H1 (cell line): ENCODE measurements around the gene TSPAN15. TPM values are rescaled to one million over a fixed set of nuclear protein-coding genes. Genes with fewer than 3 reads are reported as not detected.

Experiments used
- CTCF ChIA-PET: fragments of 300-600 bp; sonication (Branson Sonifier 250); formaldehyde crosslinking; loops from one replicate; lab custom pipeline; 2021; ENCODE audit not compliant: partially characterized antibody; lab: Charles Lee
- POLR2A ChIA-PET: fragments of 300-600 bp; sonication (Branson Sonifier 250); formaldehyde crosslinking; loops from one replicate; lab custom pipeline; 2021; ENCODE audit warnings: inconsistent platforms; ENCODE audit not compliant: partially characterized antibody; lab: Charles Lee
- DNase-seq, 2 experiments: peaks; one replicate each; pipeline versions ENCODE4 v3.0.0 to v3.0.0-alpha.2; 2010 to 2022; ENCODE audit warnings: low spot score in 2 of 2, low read depth in 1 of 2, mixed read lengths in 1 of 2
- FAIRE-seq: peaks from 2 replicates; lab custom pipeline; 2011; peaks lifted over from hg19 to GRCh38; lab: Jason Lieb, UNC
- H2AFZ ChIP-seq: 2 replicates; pipeline ENCODE4 v1.8.1; 2012; ENCODE audit warnings: low read length, inconsistent platforms
- H2AK5ac ChIP-seq: 2 replicates; pipeline ENCODE4 v1.6.1; 2013; ENCODE audit warnings: low read depth, low read length
- H2BK120ac ChIP-seq: replicated peaks from 2 replicates; pipeline ENCODE3; 2013; ENCODE audit warnings: low read depth, low read length, inconsistent platforms
- H2BK12ac ChIP-seq: 2 replicates; pipeline ENCODE4 v1.6.1; 2013; ENCODE audit warnings: low read depth, low read length
- H2BK15ac ChIP-seq: 2 replicates; pipeline ENCODE4 v1.6.1; 2013; ENCODE audit warnings: low read length
- H2BK20ac ChIP-seq: 2 replicates; pipeline ENCODE4 v1.6.1; 2013; ENCODE audit warnings: low read length
- H2BK5ac ChIP-seq: 2 replicates; pipeline ENCODE4 v1.6.1; 2013; ENCODE audit warnings: low read depth, low read length
- H3K14ac ChIP-seq: 2 replicates; pipeline ENCODE4 v1.6.1; 2013; ENCODE audit warnings: inconsistent platforms; ENCODE audit not compliant: insufficient read length
- H3K18ac ChIP-seq: 2 replicates; pipeline ENCODE4 v1.6.1; 2013; ENCODE audit warnings: low read length; ENCODE audit errors: extremely low read depth
- H3K23ac ChIP-seq: 2 replicates; pipeline ENCODE4 v1.6.1; 2013; ENCODE audit warnings: inconsistent platforms; ENCODE audit not compliant: insufficient read length
- H3K23me2 ChIP-seq: 2 replicates; pipeline ENCODE4 v1.6.1; 2013; ENCODE audit warnings: low read depth, low read length
- H3K27ac ChIP-seq: 2 replicates; pipeline ENCODE4 v1.6.1; 2011; ENCODE audit warnings: low read depth, low read length, inconsistent platforms
- H3K27me3 ChIP-seq, 4 experiments: replicated peaks in 1 of 4; 1 replicate in 1 of 4; 2 replicates in 3 of 4; pipeline versions ENCODE4 v1.6.1 to v1.8.1; 2011 to 2013; ENCODE audit warnings: low read length in 3 of 4, mild to moderate bottlenecking in 3 of 4, inconsistent platforms in 2 of 4, mixed read lengths in 2 of 4, moderate library complexity in 1 of 4; ENCODE audit not compliant: control insufficient read depth in 3 of 4, insufficient read depth in 3 of 4; ENCODE audit errors: extremely low read depth in 1 of 4
- H3K36me3 ChIP-seq, 4 experiments: 2 replicates each; pipeline versions ENCODE4 v1.6.1 to v1.8.1; 2011 to 2013; ENCODE audit warnings: mild to moderate bottlenecking in 4 of 4, low read length in 3 of 4, moderate library complexity in 2 of 4, control low read depth in 1 of 4, inconsistent platforms in 1 of 4; ENCODE audit not compliant: insufficient read depth in 4 of 4, control insufficient read depth in 2 of 4
- H3K4ac ChIP-seq: replicated peaks from 2 replicates; pipeline ENCODE3; 2013; ENCODE audit warnings: low read length, low read depth, mixed read lengths, inconsistent platforms; ENCODE audit not compliant: insufficient read length
- H3K4me1 ChIP-seq, 4 experiments: replicated peaks in 1 of 4; 1 replicate in 1 of 4; 2 replicates in 3 of 4; pipeline versions ENCODE4 v1.6.1 to v1.8.1; 2011 to 2013; ENCODE audit warnings: low read length in 3 of 4, inconsistent platforms in 2 of 4, mixed read lengths in 1 of 4; ENCODE audit not compliant: insufficient read depth in 4 of 4, control insufficient read depth in 3 of 4
- H3K4me2 ChIP-seq, 2 experiments: 2 replicates each; pipeline versions ENCODE4 v1.6.1 to v1.8.1; 2011 to 2013; ENCODE audit warnings: low read depth in 2 of 2, low read length in 2 of 2, control low read depth in 1 of 2, inconsistent platforms in 1 of 2, mild to moderate bottlenecking in 1 of 2; ENCODE audit not compliant: insufficient read depth in 1 of 2
- H3K4me3 ChIP-seq, 4 experiments: fragments of 200-600, 300-600 bp in 1 of 4; sonication (generic), shearing (Covaris generic), sonication (Bioruptor Twin) in 1 of 4; 2 replicates each; pipeline versions ENCODE4 v1.5.1 to v1.8.1; 2011 to 2016; ENCODE audit warnings: low read length in 4 of 4, low read depth in 3 of 4, control low read depth in 2 of 4, inconsistent platforms in 2 of 4, mild to moderate bottlenecking in 2 of 4, mixed read lengths in 1 of 4, moderate library complexity in 1 of 4; ENCODE audit not compliant: insufficient read depth in 2 of 4; ENCODE audit errors: extremely low read depth in 1 of 4
- H3K56ac ChIP-seq: replicated peaks from 2 replicates; pipeline ENCODE3; 2013; ENCODE audit warnings: low read depth, mild to moderate bottlenecking, mixed read lengths, low read length, inconsistent platforms; ENCODE audit not compliant: insufficient read length
- H3K79me1 ChIP-seq: 2 replicates; pipeline ENCODE4 v1.6.1; 2013; ENCODE audit warnings: low read depth, low read length, control low read depth
- H3K79me2 ChIP-seq, 2 experiments: 2 replicates each; pipeline versions ENCODE4 v1.6.1 to v1.8.1; 2012 to 2013; ENCODE audit warnings: low read length in 2 of 2, mild to moderate bottlenecking in 2 of 2, inconsistent platforms in 1 of 2; ENCODE audit not compliant: insufficient read depth in 2 of 2, control insufficient read depth in 1 of 2
- H3K9ac ChIP-seq, 4 experiments: replicated peaks in 1 of 4; 1 replicate in 1 of 4; 2 replicates in 3 of 4; pipeline versions ENCODE4 v1.6.1 to v1.8.1; 2011 to 2013; ENCODE audit warnings: low read depth in 3 of 4, low read length in 3 of 4, control low read depth in 2 of 4, mild to moderate bottlenecking in 2 of 4, moderate library complexity in 2 of 4, inconsistent platforms in 1 of 4; ENCODE audit errors: extremely low read depth in 1 of 4
- H3K9me3 ChIP-seq, 2 experiments: 2 replicates each; pipeline versions ENCODE4 v1.6.1 to v1.8.1; 2012 to 2013; ENCODE audit warnings: mild to moderate bottlenecking in 2 of 2, moderate library complexity in 2 of 2, control low read depth in 1 of 2, inconsistent platforms in 1 of 2, low read depth in 1 of 2, low read length in 1 of 2, mixed read lengths in 1 of 2; ENCODE audit not compliant: insufficient read depth in 2 of 2
- H4K20me1 ChIP-seq, 2 experiments: replicated peaks in 1 of 2; 2 replicates each; pipeline versions ENCODE3 to v1.8.1; 2011 to 2013; ENCODE audit warnings: inconsistent platforms in 2 of 2, low read length in 2 of 2, mild to moderate bottlenecking in 1 of 2; ENCODE audit not compliant: insufficient read depth in 2 of 2, control insufficient read depth in 1 of 2
- H4K5ac ChIP-seq: 2 replicates; pipeline ENCODE4 v1.6.1; 2013; ENCODE audit warnings: low read length, low read depth, mixed read lengths, inconsistent platforms; ENCODE audit not compliant: insufficient read length
- H4K8ac ChIP-seq: 2 replicates; pipeline ENCODE4 v1.8.0; 2013; ENCODE audit warnings: mild to moderate bottlenecking, moderate library complexity, low read length, inconsistent platforms; ENCODE audit not compliant: insufficient read depth; ENCODE audit errors: extremely low read depth
- H4K91ac ChIP-seq: replicated peaks from 2 replicates; pipeline ENCODE3; 2013; ENCODE audit warnings: low read length, mixed read lengths, inconsistent platforms; ENCODE audit not compliant: insufficient read length
- CTCF ChIP-seq, 3 experiments: IDR thresholded peaks; 1 replicate in 2 of 3; 2 replicates in 1 of 3; pipeline versions ENCODE4 v1.5.1 to v1.6.1; 2011; ENCODE audit warnings: low read length in 3 of 3, mild to moderate bottlenecking in 3 of 3, inconsistent platforms in 2 of 3, low read depth in 1 of 3, moderate library complexity in 1 of 3; ENCODE audit not compliant: insufficient read depth in 1 of 3; ENCODE audit errors: control extremely low read depth in 1 of 3
- EZH2 ChIP-seq: fragments of 200-600 bp; sonication (generic); IDR thresholded peaks from 2 replicates; pipeline ENCODE4 v1.7.1; 2012; ENCODE audit warnings: low read depth, mild to moderate bottlenecking, moderate library complexity, low read length, inconsistent platforms; ENCODE audit not compliant: severe bottlenecking
- MAFK ChIP-seq: IDR thresholded peaks from 2 replicates; pipeline ENCODE4 v1.6.1; 2012; ENCODE audit warnings: low read depth, mild to moderate bottlenecking, improper control_type of control experiment, low read length
- NRF1 ChIP-seq: IDR thresholded peaks from 2 replicates; pipeline ENCODE4 v1.6.1; 2011; ENCODE audit warnings: mild to moderate bottlenecking, low read depth, low read length, improper control_type of control experiment
- POU5F1 ChIP-seq: IDR thresholded peaks from 2 replicates; pipeline ENCODE4 v1.6.1; 2011; ENCODE audit warnings: low read depth, mild to moderate bottlenecking, low read length, moderate library complexity
- RAD21 ChIP-seq, 2 experiments: IDR thresholded peaks in 1 of 2; conservative IDR thresholded peaks in 1 of 2; 2 replicates each; pipeline ENCODE4 v1.6.1; 2011; ENCODE audit warnings: low read depth in 2 of 2, low read length in 2 of 2, improper control_type of control experiment in 1 of 2, inconsistent platforms in 1 of 2, mild to moderate bottlenecking in 1 of 2, moderate library complexity in 1 of 2
- RFX5 ChIP-seq: IDR thresholded peaks from 2 replicates; pipeline ENCODE4 v1.6.1; 2011; ENCODE audit warnings: low read depth, low read length, improper control_type of control experiment, borderline replicate concordance
- SAP30 ChIP-seq: fragments of 300-600 bp; sonication (generic); IDR thresholded peaks from 2 replicates; pipeline ENCODE4 v1.7.1; 2012; ENCODE audit warnings: low read length, moderate library complexity, mild to moderate bottlenecking, inconsistent platforms; ENCODE audit not compliant: insufficient read depth, insufficient replicate concordance
- SP4 ChIP-seq: IDR thresholded peaks from 2 replicates; pipeline ENCODE4 v1.6.1; 2012; ENCODE audit warnings: low read length, inconsistent platforms
- WGBS, 2 experiments: shearing (Covaris generic) in 1 of 2; methylation state at CpG; one replicate each; pipeline versions ENCODE4 v1.1.6 to v1.1.7; 2013 to 2015; ENCODE audit warnings: low lambda C conversion rate in 2 of 2, mixed read lengths in 2 of 2, inconsistent platforms in 1 of 2, low coverage in 1 of 2, missing lambda C conversion rate in 1 of 2; ENCODE audit not compliant: insufficient replicate concordance in 2 of 2, insufficient coverage in 1 of 2, insufficient read length in 1 of 2; ENCODE audit errors: extremely low coverage in 1 of 2, missing lambda C conversion rate in 1 of 2; 5-methylcytosine and 5-hydroxymethylcytosine counted together
- polyA plus RNA-seq, 7 experiments: library from polyadenylated mRNA; depleted of rRNA in 3 of 7; stranded (reverse) in 5 of 7; unstranded in 2 of 7; fragments of >200 nt in 5 of 7; fragments of 200-250 nt in 2 of 7; gene quantifications; 1 replicate in 5 of 7; 2 replicates in 1 of 7; 4 replicates in 1 of 7; pipeline versions ENCODE4 v1.2.1 to v1.2.3, GENCODE V29; 2011 to 2013; ENCODE audit warnings: missing spikeins in 2 of 7, mixed read lengths in 2 of 7
- total RNA-seq: library from RNA; stranded (reverse); fragmentation: NEBNext Ultra II Directional; extraction: Animal tissue kit (Norgen Biotek cat#: 25700); gene quantifications from 2 replicates; pipeline ENCODE4 v1.2.1, GENCODE V29; 2021

TSPAN15 gene
- total and polyA plus RNA-seq, 2 of the 8 experiments (the other 6 are each of a cell fraction or from before 2014, with no cell fraction given): 9.7 to 20.0 TPM

- Histone ChIP-seq H3K4me3 (no peak overlapping the region), H3K9me3 (no peaks in the 10 kb centered on the region), H4K20me1 (no peaks in the 10 kb centered on the region), H3K27me3 (peaks cover 0 to 8% (median 3%) of the 10 kb centered on the region in 4 experiments; a peak in 5 of 7 replicates), H2BK5ac (no peak overlapping the region), H3K23me2 (peaks cover 8% of the 10 kb centered on the region), H3K23ac (no peak overlapping the region), H2BK15ac (no peak overlapping the region), H3K4me1 (peaks cover 0 to 6% (median 2%) of the 10 kb centered on the region in 4 experiments; a peak in 2 of 7 replicates), H4K8ac (no peak overlapping the region), H3K79me1 (no peaks in the 10 kb centered on the region), H3K36me3 (no peaks in the 10 kb centered on the region), H4K5ac (no peak overlapping the region), H3K9ac (no peak overlapping the region), H3K4me2 (no peak overlapping the region), H3K27ac (no peak overlapping the region), H2BK120ac (no peak overlapping the region), H2AFZ (no peak overlapping the region), H4K91ac (no peak overlapping the region), H3K79me2 (no peaks in the 10 kb centered on the region), H2AK5ac (no peak overlapping the region), H2BK12ac (no peak overlapping the region), H3K18ac (no peak overlapping the region), H3K56ac (no peak overlapping the region), H3K14ac (no peak overlapping the region), H3K4ac (no peak overlapping the region), H2BK20ac (no peak overlapping the region)
- 78% methylated on average over 3 of the region's 3 CpGs; no CpG with 5 or more reads in 1 of the 2 experiments for WGBS, 2 experiments
- FAIRE-seq: no peak
- no peak for DNase-seq
- POLR2A ChIA-PET: interaction anchor here (1.0 kb wide), 1 partner anchor 23 kb away, joined by 3 read pairs; no protein-coding TSS in a partner anchor
- CTCF ChIA-PET: interaction anchor here (1.1 to 8.7 kb wide), 15 partner anchors 10 to 415 kb away, joined by 3 to 150 read pairs (median 5); no protein-coding TSS in a partner anchor
- TF ChIP-seq SAP30 (no peak), POU5F1 (no peak), RAD21 (IDR thresholded peaks at IDR 0.05 in 1 of 2, conservative IDR thresholded peaks at IDR 0.05 in 1 of 2; ENCODE audit: low read depth in 2 of 2, low read length in 2 of 2) (no peak), MAFK (no peak), NRF1 (no peak), RFX5 (no peak), CTCF (IDR thresholded peaks at IDR 0.05; ENCODE audit: control extremely low read depth in 1 of 3, insufficient read depth in 1 of 3, low read depth in 1 of 3, low read length in 3 of 3) (no peak), SP4 (no peak), EZH2 (no peak)
These were observed 4.6 kb upstream of the TSPAN15 start for GRCh38 chr10:69446650-69447151.
